Right atrium auricular region (tissue), 2 donors: ENCODE measurements around the gene CCDC167. TPM values are rescaled to one million over a fixed set of nuclear protein-coding genes. Genes with fewer than 3 reads are reported as not detected.
A peak's percentile ranks its signal among the peaks of the same experiment; 100 is the strongest.

Experiments used
- DNase-seq: peaks from one replicate; pipeline ENCODE4 v3.0.0-alpha.2; 2019; ENCODE audit warnings: low spot score
- H3K27ac ChIP-seq, 2 donors: fragments of 200-600 bp; sonication (generic); 1 replicate in 1 of 2; 2 replicates in 1 of 2; pipeline ENCODE4 v1.5.1; 2016 to 2019
- H3K27me3 ChIP-seq, 2 donors: fragments of 200-600 bp; sonication (generic); one replicate each; pipeline versions ENCODE4 v1.5.1 to v1.6.0; 2017 to 2019
- H3K36me3 ChIP-seq: fragments of 200-600 bp; sonication (generic); one replicate; pipeline ENCODE4 v1.5.1; 2016
- H3K4me1 ChIP-seq, 2 donors: fragments of 200-600 bp; sonication (generic); one replicate each; pipeline versions ENCODE4 v1.5.1 to v1.6.0; 2017 to 2019
- H3K4me3 ChIP-seq, 2 donors: fragments of 200-600 bp; sonication (generic); 1 replicate in 1 of 2; 2 replicates in 1 of 2; pipeline ENCODE4 v1.5.1; 2017 to 2019; ENCODE audit warnings: mild to moderate bottlenecking in 1 of 2, moderate library complexity in 1 of 2
- H3K9me3 ChIP-seq, 2 donors: fragments of 200-600 bp; sonication (generic); one replicate each; pipeline ENCODE4 v1.5.1; 2019
- CTCF ChIP-seq, 2 donors: fragments of 200-600 bp; sonication (generic); IDR thresholded peaks; one replicate each; pipeline ENCODE4 v1.5.1; 2019; ENCODE audit warnings: antibody characterized with exemption in 2 of 2
- total RNA-seq, 2 donors: library from RNA; depleted of rRNA; stranded (reverse); fragments of >200 nt; gene quantifications; one replicate each; pipeline ENCODE4 v1.1.0, GENCODE V29; 2016

CCDC167 gene
- total RNA-seq, 2 donors from 2014 or later, result 26.1 to 39.6 TPM

DNA sequence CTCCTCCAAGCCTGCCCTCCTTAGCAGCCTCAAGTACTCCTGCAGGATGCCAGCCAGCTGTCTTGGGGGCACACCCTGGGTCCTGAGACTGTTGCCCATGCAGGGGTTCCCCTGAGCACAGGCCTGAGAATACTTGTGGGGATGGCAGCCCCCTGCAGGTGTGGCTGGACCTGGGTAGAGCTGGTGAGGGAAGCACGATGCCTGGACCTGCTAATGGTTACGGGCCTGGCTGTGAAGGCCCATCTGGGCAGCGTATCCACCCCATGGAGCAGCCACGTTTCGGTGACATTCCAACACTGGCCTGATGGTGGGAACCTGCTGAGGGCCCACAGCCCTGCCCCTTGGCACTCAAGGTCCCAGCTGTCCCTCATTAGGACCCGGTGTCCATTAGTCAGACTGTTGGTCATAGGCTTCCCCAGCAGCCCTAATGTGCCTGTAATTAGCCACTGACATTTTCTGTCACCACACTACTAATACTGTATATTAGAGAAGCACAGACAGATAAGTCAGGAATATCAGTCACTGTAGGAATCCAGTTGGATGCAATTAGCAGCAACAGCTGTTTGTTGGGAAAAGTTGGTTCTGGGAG lies 20.3 kb downstream of the CCDC167 start:
- H3K4me3 ChIP-seq, result no peak overlapping the region
- no peak for DNase-seq
- no peaks in the 10 kb centered on the region for H3K9me3 ChIP-seq
- no peak overlapping the region for H3K27ac ChIP-seq
- TF ChIP-seq CTCF (IDR thresholded peaks at IDR 0.05), result no peak
- no peaks in the 10 kb centered on the region for H3K27me3 ChIP-seq
- H3K36me3 ChIP-seq, result peaks cover 59% of the 10 kb centered on the region
- peaks cover 0 to 42% of the 10 kb centered on the region in 2 donors for H3K4me1 ChIP-seq

DNA sequence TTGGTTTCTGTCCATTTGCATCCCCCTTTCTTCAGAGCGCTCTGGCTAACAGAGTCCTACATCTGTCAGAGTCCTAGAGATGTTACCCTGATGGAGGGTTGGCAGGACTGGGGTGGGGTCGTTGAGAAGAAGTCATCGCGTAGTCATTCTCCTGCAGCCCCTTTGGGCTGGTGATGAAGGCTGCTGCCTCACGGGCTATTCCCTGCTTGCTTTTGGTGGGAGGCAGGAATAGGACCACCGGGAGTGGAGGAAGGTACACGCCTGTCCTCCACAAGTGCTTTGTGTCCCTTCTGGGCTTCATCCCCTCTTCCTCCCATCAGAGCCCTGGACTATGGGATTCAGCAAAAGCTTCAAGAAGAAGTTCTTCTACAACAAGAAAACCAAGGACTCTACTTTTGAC lies 20.9 kb downstream of the CCDC167 start:
- no peak for TF ChIP-seq CTCF (IDR thresholded peaks at IDR 0.05)
- Histone ChIP-seq H3K4me3 (no peak overlapping the region), H3K9me3 (no peaks in the 10 kb centered on the region), H3K27ac (no peak overlapping the region), H3K36me3 (peaks cover 61% of the 10 kb centered on the region), H3K4me1 (peaks cover 0 to 47% of the 10 kb centered on the region in 2 donors), H3K27me3 (no peaks in the 10 kb centered on the region)
- DNase-seq, result no peak

- no peak overlapping the region for H3K4me3 ChIP-seq
- peaks cover 0 to 57% of the 10 kb centered on the region in 2 donors for H3K4me1 ChIP-seq
- TF ChIP-seq CTCF (IDR thresholded peaks at IDR 0.05), result no peak
- no peaks in the 10 kb centered on the region for H3K9me3 ChIP-seq
- H3K27me3 ChIP-seq, result no peaks in the 10 kb centered on the region
- no peak overlapping the region for H3K27ac ChIP-seq
- no peak for DNase-seq
- H3K36me3 ChIP-seq, result peaks cover 58% of the 10 kb centered on the region
Observed at GRCh38 chr6:37477656-37478435, 21.8 kb downstream of the CCDC167 start.

- DNase-seq, result no peak
- peaks cover 61% of the 10 kb centered on the region for H3K36me3 ChIP-seq
- TF ChIP-seq CTCF (IDR thresholded peaks at IDR 0.05), result no peak
Observed at GRCh38 chr6:37477191-37477590, 22.5 kb downstream of the CCDC167 start.

DNA sequence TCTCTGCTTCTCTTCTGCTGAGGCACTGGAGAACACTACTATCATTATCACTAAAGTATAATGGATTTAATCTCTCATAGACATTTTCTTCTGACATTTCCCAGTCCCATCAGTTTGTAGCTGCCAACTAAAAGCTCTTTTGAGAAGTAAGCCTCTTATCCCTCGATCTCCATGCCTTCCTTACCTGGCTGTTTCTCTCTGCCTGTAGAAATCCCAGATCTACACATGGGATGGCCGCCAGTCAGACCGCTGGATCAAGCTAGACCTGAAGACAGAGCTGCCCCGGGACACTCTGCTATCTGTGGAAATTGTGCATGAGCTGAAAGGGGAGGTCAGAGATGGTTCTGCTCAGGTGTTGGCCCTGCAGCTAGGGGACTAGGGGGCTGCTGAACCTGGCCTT lies 25.4 kb downstream of the CCDC167 start:
- peaks cover 0 to 32% of the 10 kb centered on the region in 2 donors for H3K4me1 ChIP-seq
- TF ChIP-seq CTCF (IDR thresholded peaks at IDR 0.05), result no peak
- H3K36me3 ChIP-seq, result peaks cover 59% of the 10 kb centered on the region
- no peak for DNase-seq
- no peaks in the 10 kb centered on the region for H3K27me3 ChIP-seq
- no peaks in the 10 kb centered on the region for H3K9me3 ChIP-seq
- no peak overlapping the region for H3K4me3 ChIP-seq
- peak overlapping the region; percentile 12 to 52 for H3K27ac ChIP-seq

More at GRCh38 chr6:37477191-37477590, 22.5 kb downstream of the CCDC167 start:
- H3K4me3 ChIP-seq, result no peak overlapping the region
- H3K9me3 ChIP-seq, result no peaks in the 10 kb centered on the region
- no peaks in the 10 kb centered on the region for H3K27me3 ChIP-seq
- H3K27ac ChIP-seq, result no peak overlapping the region
- peaks cover 0 to 59% of the 10 kb centered on the region in 2 donors for H3K4me1 ChIP-seq
